Thyroid gland (tissue), 4 donors: ENCODE data around the gene SYT9. TPM values are rescaled to one million over a fixed set of nuclear protein-coding genes. Genes with fewer than 3 reads are reported as not detected.

Experiments
- DNase-seq, 2 donors: peaks; one replicate each; pipeline ENCODE4 v3.0.0-alpha.2; 2019
- H3K27ac ChIP-seq, 3 donors: fragments of 200-600 bp; sonication (generic); 1 replicate in 2 of 3; 2 replicates in 1 of 3; pipeline ENCODE4 v1.5.1; 2016 to 2019; ENCODE audit warnings: mild to moderate bottlenecking in 1 of 3, moderate library complexity in 1 of 3
- H3K27me3 ChIP-seq: fragments of 200-600 bp; sonication (generic); one replicate; pipeline ENCODE4 v1.5.1; 2019
- H3K36me3 ChIP-seq, 2 donors: fragments of 200-600 bp; sonication (generic); one replicate each; pipeline ENCODE4 v1.5.1; 2016 to 2019
- H3K4me1 ChIP-seq, 2 donors: fragments of 200-600 bp; sonication (generic); one replicate each; pipeline ENCODE4 v1.5.1; 2017 to 2019
- H3K4me3 ChIP-seq, 3 donors: fragments of 200-600 bp; sonication (generic); replicated peaks in 1 of 3; 1 replicate in 2 of 3; 2 replicates in 1 of 3; pipeline ENCODE4 v1.5.1; 2016; ENCODE audit warnings: mild to moderate bottlenecking in 1 of 3
- H3K9me3 ChIP-seq: fragments of 200-600 bp; sonication (generic); one replicate; pipeline ENCODE4 v1.5.1; 2017
- POLR2A ChIP-seq, 2 donors: fragments of 450-650 bp; IDR thresholded peaks; one replicate each; pipeline ENCODE4 v1.6.1; 2017; ENCODE audit warnings: antibody characterized with exemption in 2 of 2, mild to moderate bottlenecking in 2 of 2, moderate library complexity in 1 of 2
- WGBS, 2 donors: methylation state at CpG; one replicate each; pipeline ENCODE4 v1.1.5; 2017; 5-methylcytosine and 5-hydroxymethylcytosine counted together
- intact Hi-C: fragments of 100-400 bp; cut with DNase I; formaldehyde crosslinking; loops from one replicate; pipeline ENCODE4 v1.15.1; 2023
- total RNA-seq, 4 donors: library from RNA; depleted of rRNA; stranded (reverse); fragments of >200 nt; gene quantifications; one replicate each; pipeline ENCODE4 v1.2.3, GENCODE V29; 2016
- TF ChIP-seq, protein P1 (sequence below), 6 experiments: fragments of 200-600 bp in 3 of 6; fragments of 450-650 bp in 3 of 6; sonication (generic) in 3 of 6; IDR thresholded peaks; one replicate each; pipeline ENCODE4 v1.5.1; 2016 to 2019; ENCODE audit warnings: antibody characterized with exemption in 6 of 6, mild to moderate bottlenecking in 2 of 6, inconsistent platforms in 1 of 6, moderate library complexity in 1 of 6

SYT9 gene
- total RNA-seq, 4 donors from 2014 or later: 1.3 to 7.6 (median 4.2) TPM

DNA sequence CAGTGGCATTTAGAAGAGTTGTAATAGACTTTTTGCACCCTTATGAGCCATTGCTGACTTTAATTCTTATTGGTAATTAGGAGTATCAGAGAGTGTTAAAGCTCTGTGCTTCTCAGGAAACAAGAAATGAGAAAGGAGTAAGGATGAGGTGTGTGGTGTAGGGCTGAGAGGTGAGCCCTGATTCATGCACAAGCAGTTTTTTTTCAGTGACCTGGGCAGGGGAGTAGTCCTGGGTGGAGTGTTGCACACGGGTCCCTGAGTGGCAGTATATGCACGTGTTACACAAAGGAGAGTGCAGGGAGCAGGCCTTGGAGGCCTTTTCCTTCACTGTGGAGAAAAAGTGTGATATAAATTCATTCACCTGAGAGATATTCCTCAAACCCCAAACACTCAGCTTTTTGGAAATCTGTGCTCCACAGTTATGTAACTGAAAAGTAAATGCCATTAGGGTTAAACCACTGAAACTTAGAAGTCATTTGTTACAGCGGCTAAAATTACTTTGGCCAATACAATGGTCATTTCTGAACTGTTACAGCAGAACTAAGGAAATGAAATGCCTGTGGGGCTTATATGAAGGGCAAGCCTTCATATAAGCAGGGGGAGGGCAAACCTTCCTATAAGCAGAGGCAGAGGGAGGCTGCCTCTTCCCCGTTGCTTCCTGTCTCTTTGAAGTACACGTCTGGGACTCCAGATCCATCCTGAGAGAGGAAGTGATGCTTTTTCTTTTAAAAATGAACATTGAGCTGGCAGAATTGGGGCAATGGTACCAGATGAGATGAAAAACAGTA lies 171.0 kb downstream of the SYT9 start:
- Histone ChIP-seq H3K9me3 (no peaks in the 10 kb centered on the region), H3K36me3 (no peaks in the 10 kb centered on the region), H3K27me3 (no peaks in the 10 kb centered on the region), H3K4me1 (no peaks in the 10 kb centered on the region), H3K4me3 (no peak overlapping the region), H3K27ac (no peak overlapping the region)
- intact Hi-C loops: no loop called here
- DNase-seq: no peak
- 59 to 70% methylated on average over 5 of the region's 5 CpGs for WGBS, 2 donors
- no peak for TF ChIP-seq POLR2A (IDR thresholded peaks at IDR 0.05)
- TF ChIP-seq, protein P1, sequence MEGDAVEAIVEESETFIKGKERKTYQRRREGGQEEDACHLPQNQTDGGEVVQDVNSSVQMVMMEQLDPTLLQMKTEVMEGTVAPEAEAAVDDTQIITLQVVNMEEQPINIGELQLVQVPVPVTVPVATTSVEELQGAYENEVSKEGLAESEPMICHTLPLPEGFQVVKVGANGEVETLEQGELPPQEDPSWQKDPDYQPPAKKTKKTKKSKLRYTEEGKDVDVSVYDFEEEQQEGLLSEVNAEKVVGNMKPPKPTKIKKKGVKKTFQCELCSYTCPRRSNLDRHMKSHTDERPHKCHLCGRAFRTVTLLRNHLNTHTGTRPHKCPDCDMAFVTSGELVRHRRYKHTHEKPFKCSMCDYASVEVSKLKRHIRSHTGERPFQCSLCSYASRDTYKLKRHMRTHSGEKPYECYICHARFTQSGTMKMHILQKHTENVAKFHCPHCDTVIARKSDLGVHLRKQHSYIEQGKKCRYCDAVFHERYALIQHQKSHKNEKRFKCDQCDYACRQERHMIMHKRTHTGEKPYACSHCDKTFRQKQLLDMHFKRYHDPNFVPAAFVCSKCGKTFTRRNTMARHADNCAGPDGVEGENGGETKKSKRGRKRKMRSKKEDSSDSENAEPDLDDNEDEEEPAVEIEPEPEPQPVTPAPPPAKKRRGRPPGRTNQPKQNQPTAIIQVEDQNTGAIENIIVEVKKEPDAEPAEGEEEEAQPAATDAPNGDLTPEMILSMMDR (IDR thresholded peaks at IDR 0.05): no peak

DNA sequence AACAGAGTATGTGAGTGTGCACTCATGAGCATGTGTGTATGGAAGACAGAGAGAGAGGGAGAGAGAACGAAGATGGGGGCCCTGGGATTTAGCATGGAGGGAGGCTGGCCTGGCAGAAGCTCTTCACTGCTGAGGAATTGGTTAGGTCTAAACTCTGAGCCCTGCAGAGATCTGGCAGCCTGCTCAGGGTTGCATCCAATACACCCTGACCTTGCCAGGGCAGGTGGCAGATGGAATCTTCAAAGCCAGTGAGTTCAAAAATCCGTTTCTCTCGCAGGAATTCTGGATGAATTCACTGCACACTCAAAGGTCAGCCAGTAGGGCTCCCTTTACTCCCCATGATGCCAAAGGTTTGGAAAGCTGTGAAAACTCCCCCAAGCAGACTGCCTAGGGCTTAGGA lies 172.2 kb downstream of the SYT9 start:
- intact Hi-C loops: no loop called here
- Histone ChIP-seq H3K27ac (no peak overlapping the region), H3K4me1 (no peaks in the 10 kb centered on the region), H3K36me3 (no peaks in the 10 kb centered on the region), H3K9me3 (no peaks in the 10 kb centered on the region), H3K4me3 (no peak overlapping the region), H3K27me3 (no peaks in the 10 kb centered on the region)
- TF ChIP-seq POLR2A (IDR thresholded peaks at IDR 0.05): no peak
- TF ChIP-seq, protein P1 (IDR thresholded peaks at IDR 0.05): no peak
- 87% methylated on average over 3 of the region's 3 CpGs for WGBS, 2 donors
- no peak for DNase-seq

DNA sequence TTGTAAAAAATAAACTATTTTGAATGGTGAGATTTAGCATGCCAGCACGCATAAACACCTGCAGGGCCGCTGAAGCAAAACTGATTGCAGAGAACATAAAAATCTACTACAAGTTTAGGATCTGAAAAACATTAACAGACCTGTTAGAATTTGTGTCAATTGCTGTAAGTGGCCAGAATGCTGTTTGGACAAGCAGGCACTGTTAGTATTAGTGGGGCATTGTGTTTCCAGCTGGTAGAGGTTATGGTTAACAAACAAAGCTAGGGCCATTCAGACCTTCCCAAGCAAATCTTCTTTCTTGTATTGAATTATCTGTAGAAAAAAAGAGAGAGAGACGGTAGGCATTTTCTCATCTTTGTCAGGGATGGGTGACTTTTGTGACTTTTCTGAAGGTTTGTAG lies 176.0 kb downstream of the SYT9 start:
- DNase-seq: no peak
- Histone ChIP-seq H3K4me3 (no peak overlapping the region), H3K4me1 (no peaks in the 10 kb centered on the region), H3K27me3 (no peaks in the 10 kb centered on the region), H3K27ac (no peak overlapping the region), H3K36me3 (no peaks in the 10 kb centered on the region), H3K9me3 (no peaks in the 10 kb centered on the region)
- intact Hi-C loops: no loop called here
- no peak for TF ChIP-seq POLR2A (IDR thresholded peaks at IDR 0.05)
- TF ChIP-seq, protein P1 (IDR thresholded peaks at IDR 0.05): no peak
- 89 to 93% methylated on average over 3 of the region's 3 CpGs for WGBS, 2 donors

DNA sequence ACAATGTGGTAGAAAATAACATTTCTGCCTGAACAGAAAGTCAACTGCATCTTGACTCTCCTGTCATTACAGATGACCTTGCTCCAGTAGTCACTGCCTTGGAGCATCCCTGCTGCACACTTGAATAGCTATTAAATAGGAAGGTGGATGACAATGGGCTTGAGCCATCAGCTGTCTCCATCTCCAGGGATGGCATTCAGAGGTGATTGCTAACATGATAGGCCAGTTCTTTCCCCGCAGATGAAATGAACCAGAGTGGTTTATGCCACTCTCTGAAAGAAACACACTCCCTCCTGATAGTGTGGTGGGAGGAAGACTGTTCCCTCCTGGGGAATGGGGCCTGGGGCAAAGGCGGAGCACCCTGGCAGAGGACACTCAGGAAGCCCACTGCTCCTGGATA lies 176.5 kb downstream of the SYT9 start:
- H3K27ac ChIP-seq: no peak overlapping the region
- no peak for TF ChIP-seq POLR2A (IDR thresholded peaks at IDR 0.05)
- TF ChIP-seq, protein P1 (IDR thresholded peaks at IDR 0.05): no peak
- WGBS, 2 donors: 78 to 84% methylated on average over 2 of the region's 2 CpGs
- no peaks in the 10 kb centered on the region for H3K27me3 ChIP-seq
- no peaks in the 10 kb centered on the region for H3K9me3 ChIP-seq
- H3K4me1 ChIP-seq: no peaks in the 10 kb centered on the region
- DNase-seq: no peak
- intact Hi-C loops: no loop called here
- H3K36me3 ChIP-seq: no peaks in the 10 kb centered on the region
- H3K4me3 ChIP-seq: no peak overlapping the region

DNA sequence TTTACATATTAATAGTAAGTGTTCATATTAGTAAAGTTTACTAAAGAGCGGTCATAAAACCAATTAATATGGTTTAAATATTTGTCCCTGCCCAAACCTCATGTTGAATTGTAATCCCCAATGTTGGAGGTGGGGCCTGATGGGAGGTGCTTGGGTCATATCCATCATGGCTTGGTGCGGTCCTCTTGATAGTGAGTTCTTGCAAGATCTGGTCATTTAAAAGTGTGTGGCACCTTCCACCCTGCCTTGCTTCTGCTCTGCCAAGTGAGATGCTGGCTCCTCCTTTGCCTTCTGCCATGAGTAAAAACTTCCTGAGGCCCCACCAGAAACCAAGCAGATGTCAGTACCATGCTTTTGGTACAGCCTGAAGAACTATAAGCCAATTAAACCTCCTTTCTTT lies 178.8 kb downstream of the SYT9 start:
- 96 to 99% methylated on average over 2 of the region's 2 CpGs for WGBS, 2 donors
- H3K9me3 ChIP-seq: no peaks in the 10 kb centered on the region
- no peak overlapping the region for H3K4me3 ChIP-seq
- intact Hi-C loops: no loop called here
- no peak for TF ChIP-seq POLR2A (IDR thresholded peaks at IDR 0.05)
- TF ChIP-seq, protein P1 (IDR thresholded peaks at IDR 0.05): no peak
- no peaks in the 10 kb centered on the region for H3K4me1 ChIP-seq
- H3K27ac ChIP-seq: no peak overlapping the region
- no peak for DNase-seq
- no peaks in the 10 kb centered on the region for H3K36me3 ChIP-seq
- no peaks in the 10 kb centered on the region for H3K27me3 ChIP-seq
